HG03457 (cell line): ENCODE data around the gene CACNA1C.

ENCODE experiments used
- ATAC-seq: cut with Tn5 transposase; IDR thresholded peaks from one replicate; pipeline ENCODE4 v1.9.1; 2021; ENCODE audit warnings: moderate number of reproducible peaks; ENCODE audit not compliant: unreplicated experiment

The CACNA1C gene

GRCh38 chr12:2290091-2290490, 237.3 kb downstream of the CACNA1C start:
- ATAC-seq = no peak

- no peak for ATAC-seq
Measured at GRCh38 chr12:2290516-2291065, 237.8 kb downstream of the CACNA1C start.

GRCh38 chr12:2291182-2291832, 238.5 kb downstream of the CACNA1C start:
- ATAC-seq = no peak

- ATAC-seq = no peak
Measured at GRCh38 chr12:2291947-2292346, 239.2 kb downstream of the CACNA1C start.

GRCh38 chr12:2292560-2292959, 239.8 kb downstream of the CACNA1C start:
- no peak for ATAC-seq

- no peak for ATAC-seq
Measured at GRCh38 chr12:2294651-2295475, 242.1 kb downstream of the CACNA1C start.

- no peak for ATAC-seq
Measured at GRCh38 chr12:2295941-2296461, 243.2 kb downstream of the CACNA1C start.

- ATAC-seq = no peak
Measured at GRCh38 chr12:2297004-2297403, 244.2 kb downstream of the CACNA1C start.

GRCh38 chr12:2297658-2298057, 244.9 kb downstream of the CACNA1C start:
- no peak for ATAC-seq

GRCh38 chr12:2298556-2299200, 245.9 kb downstream of the CACNA1C start:
- ATAC-seq = no peak

- ATAC-seq = no peak
Measured at GRCh38 chr12:2299206-2299605, 246.4 kb downstream of the CACNA1C start.

- no peak for ATAC-seq
Measured at GRCh38 chr12:2300168-2300567, 247.4 kb downstream of the CACNA1C start.

GRCh38 chr12:2300886-2301285, 248.1 kb downstream of the CACNA1C start:
- ATAC-seq = no peak

GRCh38 chr12:2301531-2302461, 249.0 kb downstream of the CACNA1C start:
- ATAC-seq = no peak

- ATAC-seq = no peak
Measured at GRCh38 chr12:2302711-2303580, 250.2 kb downstream of the CACNA1C start.

GRCh38 chr12:2304223-2304622, 251.4 kb downstream of the CACNA1C start:
- no peak for ATAC-seq

GRCh38 chr12:2306012-2306411, 253.2 kb downstream of the CACNA1C start:
- ATAC-seq = no peak

- no peak for ATAC-seq
Measured at GRCh38 chr12:2306735-2307134, 253.9 kb downstream of the CACNA1C start.

- ATAC-seq = no peak
Measured at GRCh38 chr12:2307550-2307949, 254.8 kb downstream of the CACNA1C start.
